HCT116 (cell line): ENCODE data around the gene CDON. TPM values are rescaled to one million over a fixed set of nuclear protein-coding genes. Genes with fewer than 3 reads are reported as not detected.

ENCODE experiments used
- ATAC-seq: fragments of 200-7000 bp; cut with Tn5 transposase; 2 replicates; pipeline ENCODE4 v1.9.1; 2020; ENCODE audit warnings: mild to moderate bottlenecking, moderate library complexity
- BruUV-seq: library from RNA; stranded (reverse); fragments of 400-500 nt; replicated peaks from 2 replicates; lab custom pipeline; 2021; lab: Mats Ljungman, UMichigan
- CTCF ChIA-PET: fragments of 300-600 bp; sonication (Branson Sonifier 250); formaldehyde crosslinking; loops from one replicate; lab custom pipeline; 2021; ENCODE audit warnings: antibody characterized with exemption; lab: Charles Lee
- POLR2A ChIA-PET: fragments of 300-600, 350-600 bp; sonication (Branson Sonifier 250); formaldehyde crosslinking; loops from one replicate; lab custom pipeline; 2021; ENCODE audit warnings: antibody characterized with exemption; lab: Charles Lee
- RAD21 ChIA-PET, 2 experiments: fragments of 300-600 bp; sonication (Branson Sonifier 250); formaldehyde crosslinking; loops; one replicate each; lab custom pipeline; 2023; ENCODE audit warnings: low total read pairs in 2 of 2; ENCODE audit not compliant: uncharacterized antibody in 2 of 2, unreplicated experiment in 2 of 2, low non-redundant PET in 1 of 2; lab: Charles Lee
- DNase-seq: peaks from one replicate; pipeline ENCODE4 v3.0.0-alpha.2; 2010; ENCODE audit warnings: low read depth, low spot score
- H2AFZ ChIP-seq: fragments of 200-600 bp; shearing (Covaris generic), sonication (generic); 2 replicates; pipeline ENCODE4 v1.6.1; 2017; ENCODE audit warnings: low read depth, mixed run types, mixed read lengths, antibody characterized with exemption, low read length; ENCODE audit not compliant: poor library complexity, severe bottlenecking
- H3K27ac ChIP-seq: 2 replicates; pipeline ENCODE4 v1.5.1; 2012; ENCODE audit warnings: low read depth, low read length
- H3K27me3 ChIP-seq: fragments of 200-600 bp; sonication (generic); 2 replicates; pipeline ENCODE4 v1.6.1; 2016; ENCODE audit warnings: mixed run types, low read length, mixed read lengths; ENCODE audit not compliant: insufficient read depth
- H3K36me3 ChIP-seq, 2 experiments: fragments of 200-500 bp in 1 of 2; fragments of 200-600 bp in 1 of 2; sonication (Bioruptor generic) in 1 of 2; sonication (generic) in 1 of 2; 2 replicates each; pipeline versions ENCODE4 v1.5.1 to v1.6.1; 2014 to 2016; ENCODE audit warnings: low read length in 2 of 2, inconsistent platforms in 1 of 2, mixed read lengths in 1 of 2, mixed run types in 1 of 2; ENCODE audit not compliant: insufficient read depth in 2 of 2, control insufficient read depth in 1 of 2
- H3K4me1 ChIP-seq, 2 experiments: fragments of 200-600 bp in 1 of 2; sonication (generic) in 1 of 2; 2 replicates each; pipeline versions ENCODE4 v1.5.1 to v1.6.1; 2012 to 2017; ENCODE audit warnings: low read length in 2 of 2, inconsistent platforms in 1 of 2, mild to moderate bottlenecking in 1 of 2, mixed read lengths in 1 of 2, mixed run types in 1 of 2, moderate library complexity in 1 of 2; ENCODE audit not compliant: insufficient read depth in 2 of 2, control insufficient read depth in 1 of 2
- H3K4me2 ChIP-seq: fragments of 200-600 bp; sonication (generic); 2 replicates; pipeline ENCODE4 v1.6.1; 2017; ENCODE audit warnings: mixed run types, low read length, mixed read lengths
- H3K4me3 ChIP-seq, 2 experiments: fragments of 200-600 bp in 1 of 2; sonication (generic) in 1 of 2; replicated peaks in 1 of 2; 2 replicates each; pipeline ENCODE4 v1.5.1; 2011 to 2016; ENCODE audit warnings: low read length in 2 of 2, control low read depth in 1 of 2, low read depth in 1 of 2, mild to moderate bottlenecking in 1 of 2, mixed read lengths in 1 of 2, mixed run types in 1 of 2
- H3K79me2 ChIP-seq: fragments of 200-600 bp; sonication (generic); 2 replicates; pipeline ENCODE4 v1.6.1; 2017; ENCODE audit warnings: mild to moderate bottlenecking, mixed run types, low read length, moderate library complexity, mixed read lengths; ENCODE audit not compliant: insufficient read depth
- H3K9ac ChIP-seq: fragments of 200-600 bp; sonication (generic); 2 replicates; pipeline ENCODE4 v1.6.1; 2016; ENCODE audit warnings: low read length, mixed read lengths
- H3K9me2 ChIP-seq: fragments of 200-600 bp; sonication (generic), shearing (Covaris generic); 2 replicates; pipeline ENCODE4 v1.6.1; 2017; ENCODE audit warnings: mixed run types, mild to moderate bottlenecking, moderate library complexity; ENCODE audit not compliant: insufficient read depth
- H3K9me3 ChIP-seq, 2 experiments: fragments of 200-500 bp in 1 of 2; fragments of 200-600 bp in 1 of 2; sonication (Bioruptor generic) in 1 of 2; sonication (generic) in 1 of 2; 2 replicates each; pipeline ENCODE4 v1.6.1; 2014 to 2017; ENCODE audit warnings: low read length in 2 of 2, mixed read lengths in 2 of 2, inconsistent platforms in 1 of 2, low read depth in 1 of 2, mild to moderate bottlenecking in 1 of 2, mixed run types in 1 of 2, moderate library complexity in 1 of 2; ENCODE audit not compliant: control insufficient read depth in 1 of 2, insufficient read depth in 1 of 2
- H4K20me1 ChIP-seq: fragments of 200-600 bp; sonication (generic), shearing (Covaris generic); 2 replicates; pipeline ENCODE4 v1.6.1; 2017; ENCODE audit warnings: mixed run types, mild to moderate bottlenecking, moderate library complexity; ENCODE audit not compliant: insufficient read depth
- CEBPB ChIP-seq: IDR thresholded peaks from 2 replicates; pipeline ENCODE4 v1.6.1; 2012; ENCODE audit warnings: low read depth
- EGR1 ChIP-seq: IDR thresholded peaks from 2 replicates; pipeline ENCODE4 v1.6.1; 2012; ENCODE audit warnings: low read depth
- ELF1 ChIP-seq: IDR thresholded peaks from 2 replicates; pipeline ENCODE4 v1.6.1; 2012; ENCODE audit warnings: low read depth, borderline replicate concordance
- EZH2 ChIP-seq: fragments of 200-600 bp; sonication (generic); IDR thresholded peaks from 2 replicates; pipeline ENCODE4 v1.6.1; 2017; ENCODE audit warnings: antibody characterized with exemption, mixed run types
- EZH2phosphoT487 ChIP-seq: fragments of 200-600 bp; IDR thresholded peaks from 2 replicates; pipeline ENCODE4 v1.6.1; 2018; ENCODE audit warnings: antibody characterized with exemption, borderline replicate concordance
- FOSL1 ChIP-seq: IDR thresholded peaks from 2 replicates; pipeline ENCODE4 v1.6.1; 2012; ENCODE audit warnings: low read depth
- JUND ChIP-seq: IDR thresholded peaks from 2 replicates; pipeline ENCODE4 v1.6.1; 2012
- MAX ChIP-seq: IDR thresholded peaks from 2 replicates; pipeline ENCODE4 v1.6.1; 2012
- POLR2AphosphoS5 ChIP-seq: IDR thresholded peaks from 2 replicates; pipeline ENCODE4 v1.6.1; 2011; ENCODE audit warnings: mild to moderate bottlenecking, low read depth, low read length, moderate library complexity
- RAD21 ChIP-seq: IDR thresholded peaks from 2 replicates; pipeline ENCODE4 v1.6.1; 2012; ENCODE audit warnings: low read depth, mild to moderate bottlenecking
- REST ChIP-seq: IDR thresholded peaks from 2 replicates; pipeline ENCODE4 v1.6.1; 2012; ENCODE audit warnings: low read depth
- SIN3A ChIP-seq: IDR thresholded peaks from 2 replicates; pipeline ENCODE4 v1.6.1; 2012; ENCODE audit warnings: low read depth
- SRF ChIP-seq: IDR thresholded peaks from 2 replicates; pipeline ENCODE4 v1.6.1; 2012; ENCODE audit warnings: low read depth
- ZFX ChIP-seq: fragments of 450-650 bp; IDR thresholded peaks from 2 replicates; pipeline ENCODE4 v1.6.1; 2017
- intact Hi-C: fragments of 100-400 bp; cut with micrococcal nuclease; formaldehyde crosslinking; loops from 2 replicates; pipeline ENCODE4 v1.10.0; 2022
- total RNA-seq: library from RNA; stranded (reverse); gene quantifications from one replicate; pipeline ENCODE4 v1.2.1, GENCODE V29; 2021; ENCODE audit not compliant: unreplicated experiment

The CDON gene
- total RNA-seq, 1 experiment from 2014 or later = 16.9 TPM

GRCh38 chr11:126103150-126103549 lies 40.5 kb upstream of the CDON start:
- ChIA-PET POLR2A (interaction anchor here (0.9 kb wide), 1 partner anchor 11 kb away, joined by 3 read pairs; no protein-coding TSS in a partner anchor), CTCF (no interaction called here), RAD21 (no interaction called here)
- DNase-seq (no peak), ATAC-seq (no peak)
- intact Hi-C loops = no loop called here
- H3K4me1 ChIP-seq = peaks cover 0 to 4% of the 10 kb centered on the region in 2 experiments; a peak in 1 of 4 replicates
- H3K36me3 ChIP-seq = no peaks in the 10 kb centered on the region
- H3K27ac ChIP-seq = no peak overlapping the region
- H3K9me3 ChIP-seq = no peaks in the 10 kb centered on the region
- TF ChIP-seq CEBPB = no peak
- no TSS peak for BruUV-seq
- no peaks in the 10 kb centered on the region for H3K79me2 ChIP-seq
- no peaks in the 10 kb centered on the region for H3K27me3 ChIP-seq
- no peak overlapping the region for H2AFZ ChIP-seq
- H3K4me2 ChIP-seq = no peak overlapping the region
- no peak overlapping the region for H3K9ac ChIP-seq
- H3K4me3 ChIP-seq = no peak overlapping the region
- no peaks in the 10 kb centered on the region for H3K9me2 ChIP-seq
- H4K20me1 ChIP-seq = no peaks in the 10 kb centered on the region

- H2AFZ ChIP-seq = no peak overlapping the region
- no peaks in the 10 kb centered on the region for H3K27me3 ChIP-seq
- H3K27ac ChIP-seq = no peak overlapping the region
- H3K4me1 ChIP-seq = peaks cover 0 to 4% of the 10 kb centered on the region in 2 experiments; a peak in 1 of 4 replicates
- H4K20me1 ChIP-seq = no peaks in the 10 kb centered on the region
- H3K36me3 ChIP-seq = no peaks in the 10 kb centered on the region
- H3K4me3 ChIP-seq = no peak overlapping the region
- ChIA-PET RAD21 (no interaction called here), POLR2A (no interaction called here)
- TF ChIP-seq EGR1 (no peak), FOSL1 (no peak), RAD21 (no peak), ZFX (no peak), MAX (no peak), REST (no peak), POLR2AphosphoS5 (no peak), SIN3A (no peak), EZH2phosphoT487 (no peak), JUND (no peak), ELF1 (no peak), SRF (no peak), EZH2 (no peak)
- TF ChIP-seq, all 23 proteins: peak for 0
- CTCF ChIA-PET = no interaction called here
- no TSS peak for BruUV-seq
- no peak for DNase-seq
- no peak overlapping the region for H3K4me2 ChIP-seq
- H3K79me2 ChIP-seq = no peaks in the 10 kb centered on the region
- ATAC-seq = no peak
- no peaks in the 10 kb centered on the region for H3K9me3 ChIP-seq
- H3K9ac ChIP-seq = no peak overlapping the region
- H3K9me2 ChIP-seq = no peaks in the 10 kb centered on the region
- intact Hi-C loops = no loop called here
Observed at GRCh38 chr11:126102436-126102981, 39.8 kb upstream of the CDON start.
